Inflammatory macrophage (primary cell): ENCODE data around the gene TTC4.
A peak's percentile ranks its signal among the peaks of the same experiment; 100 is the strongest.

Experiments
- DNase-seq, 2 donors: peaks; one replicate each; pipeline ENCODE4 v3.0.0-alpha.2; 2020 to 2022
- total RNA-seq, 18 experiments: gene quantifications; one replicate each; lab custom pipeline; 2026; ENCODE audit warnings: mixed read lengths in 6 of 18, inconsistent platforms in 2 of 18; lab: John Stamatoyannopoulos, UW

The TTC4 gene
- total RNA-seq, result 0.32 to 1.7 (median 0.79) reads per million in 18 experiments

DNA sequence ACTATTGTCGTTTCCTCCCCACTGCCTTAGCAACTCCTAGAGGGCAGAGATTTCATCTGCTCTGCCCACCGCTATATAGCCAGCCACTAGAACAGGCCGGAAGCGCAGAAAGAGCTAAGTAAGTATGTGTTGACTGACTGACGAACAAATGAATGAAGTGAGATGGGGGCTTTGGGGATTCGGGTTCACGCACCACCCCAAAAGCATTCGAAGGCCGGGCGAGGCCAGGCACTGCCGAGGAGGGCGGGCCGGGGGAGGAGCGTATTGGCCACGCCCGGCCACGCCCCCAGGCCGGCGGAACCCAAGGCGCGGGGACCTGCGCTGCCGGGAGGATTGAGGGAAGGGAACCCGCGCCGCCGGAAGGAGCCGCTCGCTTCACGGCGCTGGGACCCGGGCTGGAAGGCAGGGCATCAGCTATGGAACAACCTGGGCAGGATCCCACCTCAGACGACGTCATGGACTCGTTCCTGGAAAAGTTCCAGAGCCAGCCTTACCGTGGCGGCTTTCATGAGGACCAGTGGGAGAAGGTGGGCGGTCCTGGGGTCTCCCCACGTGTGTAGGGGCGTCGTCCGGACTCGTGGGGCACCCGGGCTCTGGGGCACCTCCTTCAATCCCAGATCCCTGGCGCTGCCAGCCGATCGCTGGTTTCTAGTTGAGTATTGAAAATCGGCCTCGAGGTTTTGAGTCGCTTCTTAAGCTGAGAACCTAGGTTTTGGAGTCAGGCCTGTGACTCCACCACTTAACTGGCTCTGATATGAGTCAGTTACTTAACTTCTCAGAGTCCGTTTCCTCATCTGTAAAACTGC, at the start of gene TTC4:
Gene TTC4 (plus strand): TSS at position 369 of the 806 bp plus-strand sequence. CDS start 48 bp downstream, at position 417.
- DNase-seq, result peak; percentile 86 to 89

DNA sequence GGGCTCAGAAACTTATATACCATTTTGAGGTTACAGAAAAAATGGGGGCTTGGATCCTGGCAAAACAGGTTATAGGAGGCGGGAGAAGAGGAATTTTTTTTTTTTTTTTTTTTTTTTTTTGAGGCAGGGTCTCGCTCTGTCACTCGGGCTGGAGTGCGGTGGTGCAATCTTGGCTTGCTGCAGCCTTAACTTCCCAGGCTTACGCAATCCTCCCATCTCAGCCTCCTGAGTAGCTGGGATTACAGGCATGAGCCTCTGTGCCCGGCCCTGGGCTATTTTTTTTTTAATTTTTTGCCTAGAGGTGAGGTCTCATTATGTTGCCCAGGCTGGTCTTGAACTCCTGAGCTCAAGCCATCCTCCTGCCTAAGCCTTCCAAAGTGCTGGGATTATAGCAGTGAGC, 49.3 kb upstream of the TTC4 start:
- DNase-seq, result no peak

GRCh38 chr1:54667797-54668196, 47.9 kb upstream of the TTC4 start:
- DNase-seq, result no peak

GRCh38 chr1:54668567-54668966, 47.1 kb upstream of the TTC4 start:
- DNase-seq, result no peak

DNA sequence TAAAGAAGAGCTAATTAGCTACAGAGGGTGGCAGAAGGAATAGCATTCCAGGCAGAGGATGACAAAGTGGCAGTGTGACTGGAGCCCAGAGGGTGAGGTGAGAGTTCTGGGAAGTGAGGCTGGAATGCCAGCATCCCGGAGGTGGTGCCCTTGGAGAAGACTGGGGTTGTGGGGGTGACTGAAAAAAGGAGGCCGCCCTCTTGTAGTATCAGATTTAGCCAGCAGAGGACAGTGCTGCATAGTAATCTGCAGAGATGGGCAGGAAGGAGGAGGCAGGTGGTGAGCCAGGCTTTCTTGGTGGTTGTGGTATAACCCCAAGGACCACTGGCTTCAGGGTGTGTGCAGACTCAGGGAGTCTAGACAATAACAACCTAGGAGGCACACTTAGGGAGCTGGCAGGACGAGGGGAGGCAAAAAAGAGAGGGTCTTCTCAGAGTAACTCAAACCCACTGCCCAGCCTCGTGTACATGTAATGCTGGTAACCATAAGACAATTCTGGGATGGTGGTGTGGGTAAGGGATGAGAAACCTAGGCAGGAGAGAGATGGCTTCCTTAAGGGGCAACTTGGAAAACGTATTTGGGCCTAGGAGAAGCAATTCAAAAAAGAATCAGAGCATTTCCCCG, 43.6 kb upstream of the TTC4 start:
- peak; percentile 45 to 50 for DNase-seq

GRCh38 chr1:54678776-54679643, 36.7 kb upstream of the TTC4 start:
- DNase-seq, result peak; percentile 33 to 38

DNA sequence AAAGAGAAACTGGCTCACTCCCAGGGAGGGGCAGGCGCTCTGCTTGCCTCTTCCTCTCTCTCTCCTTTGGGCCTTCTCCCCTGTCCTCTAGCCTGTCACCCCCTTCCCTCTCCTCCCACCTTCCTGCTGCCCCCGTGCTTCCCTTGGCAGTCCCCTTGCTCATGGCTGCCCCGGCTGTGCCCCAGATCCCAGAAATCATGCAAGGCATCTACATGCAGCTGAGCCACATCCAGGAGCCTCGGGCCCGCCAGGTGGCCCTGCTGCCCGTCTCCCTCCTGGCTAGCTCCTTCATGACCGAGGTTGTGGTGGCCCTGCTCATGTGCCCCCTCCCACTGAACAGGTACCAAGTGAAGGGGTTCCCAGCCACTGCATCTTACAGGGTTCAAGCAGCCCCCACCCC, 36.0 kb upstream of the TTC4 start:
- DNase-seq, result no peak

GRCh38 chr1:54680387-54680786, 35.3 kb upstream of the TTC4 start:
- no peak for DNase-seq

GRCh38 chr1:54681358-54681757, 34.3 kb upstream of the TTC4 start:
- no peak for DNase-seq

GRCh38 chr1:54683453-54683852, 32.2 kb upstream of the TTC4 start:
- DNase-seq, result no peak

- no peak for DNase-seq
These were observed 30.2 kb upstream of the TTC4 start for GRCh38 chr1:54685335-54685905.

DNA sequence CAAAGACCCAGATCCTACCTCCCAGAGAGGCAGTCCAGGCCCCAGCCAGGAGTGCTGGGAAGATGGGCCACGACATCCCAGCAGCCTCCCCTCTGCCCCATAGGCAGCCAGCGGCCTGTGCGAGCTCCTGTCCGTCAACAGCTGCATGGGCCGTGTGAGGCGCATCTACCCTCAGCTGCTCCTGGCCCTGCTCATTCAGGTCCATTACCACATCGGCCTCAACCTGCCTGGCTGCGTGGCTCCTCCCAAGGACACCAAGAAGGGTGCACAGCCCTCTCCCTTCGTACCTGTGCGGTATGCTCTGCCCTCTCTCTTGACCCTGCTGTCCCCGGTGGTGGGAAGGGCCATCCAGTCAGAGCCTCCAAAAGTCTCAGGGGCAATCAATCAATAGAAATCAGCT, 29.5 kb upstream of the TTC4 start:
- DNase-seq, result no peak

- no peak for DNase-seq
These were observed 20.9 kb upstream of the TTC4 start for GRCh38 chr1:54694771-54695170.

DNA sequence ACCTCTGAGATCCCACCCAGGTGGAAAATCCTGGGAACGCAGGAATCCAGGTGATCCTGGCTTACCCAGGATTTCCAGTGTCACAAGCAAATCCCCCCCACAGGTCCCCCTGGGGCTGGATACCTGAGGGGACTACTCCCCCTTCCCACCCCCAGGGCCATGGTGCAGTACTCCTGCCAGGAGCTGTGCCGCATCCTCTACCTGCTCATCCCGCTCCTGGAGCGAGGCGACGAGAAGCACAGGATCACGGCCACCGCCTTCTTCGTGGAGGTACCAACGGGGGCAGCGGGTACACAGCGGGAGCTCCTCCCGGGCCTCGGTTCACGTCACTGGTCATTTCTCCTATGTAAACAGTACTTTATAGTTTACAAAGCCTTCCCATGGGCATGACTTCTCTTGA, 20.4 kb upstream of the TTC4 start:
- DNase-seq, result no peak

DNA sequence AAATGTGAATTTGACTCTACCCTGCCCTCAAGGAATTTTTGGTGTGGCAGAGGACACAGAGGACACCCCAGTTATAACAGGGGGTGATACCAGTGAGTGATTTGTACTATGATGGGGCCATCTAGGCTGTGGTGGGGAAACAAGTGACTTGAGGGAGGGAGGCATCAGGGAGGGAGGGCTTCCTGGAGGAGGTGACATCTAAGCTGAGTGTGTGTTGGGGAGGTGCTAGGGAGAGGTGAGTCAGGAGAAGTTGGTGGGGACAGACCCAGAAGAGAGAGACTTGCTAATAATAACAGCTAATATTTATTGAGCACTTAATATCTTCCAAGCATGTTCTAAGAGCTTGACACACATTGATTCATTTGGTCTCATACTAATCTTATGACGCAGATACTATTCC, 19.9 kb upstream of the TTC4 start:
- DNase-seq, result no peak

DNA sequence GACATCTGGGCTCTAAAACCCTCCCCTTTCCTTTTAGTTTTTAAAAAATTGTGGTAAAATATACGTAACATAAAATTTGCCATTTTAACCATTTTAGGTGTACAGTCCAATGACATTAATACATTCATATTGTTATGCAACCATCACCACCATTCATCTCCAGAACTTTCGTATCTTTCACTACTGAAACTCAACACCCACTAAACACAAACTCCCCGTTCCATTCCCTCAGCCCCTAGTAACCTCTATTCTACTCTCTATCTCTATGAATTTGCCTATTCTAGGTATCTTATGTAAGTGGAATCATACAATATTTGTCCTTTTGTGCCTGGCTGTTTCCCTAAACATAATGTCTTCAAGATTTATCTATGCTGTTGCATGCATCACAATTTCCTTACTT, 19.4 kb upstream of the TTC4 start:
- no peak for DNase-seq

GRCh38 chr1:54697896-54698295, 17.8 kb upstream of the TTC4 start:
- DNase-seq, result no peak

- no peak for DNase-seq
These were observed 17.3 kb upstream of the TTC4 start for GRCh38 chr1:54698346-54698745.

- no peak for DNase-seq
These were observed 15.6 kb upstream of the TTC4 start for GRCh38 chr1:54699936-54700525.

GRCh38 chr1:54701066-54701465, 14.6 kb upstream of the TTC4 start:
- DNase-seq, result no peak

DNA sequence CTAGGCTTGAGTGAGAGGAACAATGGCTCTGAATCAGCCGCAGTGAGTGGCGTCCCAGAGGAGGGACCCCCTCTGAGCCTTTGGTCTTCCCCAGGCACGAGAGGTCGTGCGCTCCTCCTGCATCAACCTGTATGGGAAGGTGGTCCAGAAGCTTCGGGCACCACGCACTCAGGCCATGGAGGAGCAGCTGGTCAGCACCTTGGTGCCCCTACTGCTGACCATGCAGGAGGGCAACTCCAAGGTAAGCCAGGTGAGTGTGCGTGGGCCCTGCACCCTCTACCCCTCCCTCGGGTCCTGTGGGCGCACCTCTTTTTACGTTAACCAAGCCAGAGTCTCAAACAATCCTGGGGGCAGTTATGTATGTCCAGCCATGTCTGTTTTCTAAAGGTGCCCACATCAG, 13.7 kb upstream of the TTC4 start:
- no peak for DNase-seq

DNA sequence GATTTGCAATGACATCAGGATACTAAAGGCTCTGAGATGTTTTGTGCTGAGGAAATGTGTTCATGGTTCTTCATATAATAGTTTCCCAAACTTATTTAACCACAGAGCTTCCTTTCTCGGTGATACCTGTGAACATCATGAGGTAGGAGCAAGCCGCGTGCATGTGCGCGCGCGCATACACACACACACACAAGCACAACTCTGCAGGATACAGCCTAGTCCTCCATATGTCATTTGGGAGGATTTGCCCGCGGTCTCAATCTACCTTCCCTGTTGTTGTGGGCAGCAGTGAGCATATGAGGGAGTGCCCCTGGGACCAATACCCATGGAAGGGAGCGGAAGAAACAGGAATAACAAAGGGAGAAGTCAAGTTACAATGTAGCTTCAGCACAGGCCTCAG, 12.2 kb upstream of the TTC4 start:
- DNase-seq, result no peak

DNA sequence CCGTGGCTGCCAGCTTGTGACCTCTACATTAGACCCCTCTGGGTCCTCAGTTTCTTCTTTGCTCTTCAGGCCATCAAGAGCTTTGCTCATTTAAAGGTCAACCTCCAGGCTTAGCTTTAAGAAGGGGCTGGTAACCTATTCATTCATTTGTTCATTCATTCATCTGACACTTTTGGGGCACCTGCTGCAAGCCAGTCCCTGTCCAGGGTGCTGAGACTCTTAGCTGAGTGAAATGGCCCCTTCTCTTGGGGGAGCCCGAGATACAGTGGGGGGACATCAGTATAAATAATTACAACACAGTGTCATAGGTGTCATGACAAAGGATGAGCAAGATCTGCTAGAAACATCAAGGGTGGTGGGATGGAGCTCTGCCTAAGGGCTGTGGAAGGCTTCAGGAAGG, 10.5 kb upstream of the TTC4 start:
- no peak for DNase-seq
